Calu3 (cell line): ENCODE data around the gene GABBR1. TPM values are rescaled to one million over a fixed set of nuclear protein-coding genes. Genes with fewer than 3 reads are reported as not detected.

Experiments
- BruUV-seq: library from RNA; stranded (reverse); fragments of 400-500 nt; replicated peaks from 2 replicates; lab custom pipeline; 2021; lab: Mats Ljungman, UMichigan
- CTCF ChIA-PET: fragments of 300-600 bp; sonication (Branson Sonifier 250); formaldehyde crosslinking; loops from one replicate; lab custom pipeline; 2022; ENCODE audit warnings: antibody characterized with exemption; lab: Charles Lee
- DNase-seq: peaks from one replicate; pipeline ENCODE4 v3.0.0; 2022
- H3K27ac Mint-ChIP-seq: one replicate; pipeline ENCODE4 v1.8.0; 2022; ENCODE audit warnings: mixed read lengths; ENCODE audit not compliant: unreplicated experiment
- H3K27me3 Mint-ChIP-seq: one replicate; pipeline ENCODE4 v1.8.0; 2022; ENCODE audit warnings: mixed read lengths; ENCODE audit not compliant: unreplicated experiment
- H3K36me3 Mint-ChIP-seq: one replicate; pipeline ENCODE4 v1.8.0; 2022; ENCODE audit warnings: mild to moderate bottlenecking, moderate library complexity, mixed read lengths; ENCODE audit not compliant: insufficient read depth, unreplicated experiment
- H3K4me1 Mint-ChIP-seq: one replicate; pipeline ENCODE4 v1.8.0; 2022; ENCODE audit warnings: mild to moderate bottlenecking, low read depth, mixed read lengths; ENCODE audit not compliant: unreplicated experiment
- H3K4me3 Mint-ChIP-seq: one replicate; pipeline ENCODE4 v1.8.0; 2022; ENCODE audit warnings: mild to moderate bottlenecking, low read depth, moderate library complexity, mixed read lengths; ENCODE audit not compliant: unreplicated experiment
- H3K9me3 Mint-ChIP-seq: one replicate; pipeline ENCODE4 v1.8.0; 2022; ENCODE audit warnings: low read depth, mixed read lengths; ENCODE audit not compliant: unreplicated experiment
- CTCF ChIP-seq: fragments of 200-600 bp; IDR thresholded peaks from one replicate; pipeline ENCODE4 v1.8.0; 2022; ENCODE audit warnings: antibody characterized with exemption; ENCODE audit not compliant: unreplicated experiment
- intact Hi-C: fragments of 100-400 bp; cut with micrococcal nuclease; formaldehyde crosslinking; loops from one replicate; pipeline ENCODE4 v1.10.0; 2022; ENCODE audit not compliant: unreplicated experiment
- total RNA-seq: library from RNA; stranded (reverse); gene quantifications from 2 replicates; pipeline ENCODE4 v1.2.3, GENCODE V29; 2022

GABBR1 gene
- total RNA-seq, 1 experiment from 2014 or later = 42.2 TPM

DNA sequence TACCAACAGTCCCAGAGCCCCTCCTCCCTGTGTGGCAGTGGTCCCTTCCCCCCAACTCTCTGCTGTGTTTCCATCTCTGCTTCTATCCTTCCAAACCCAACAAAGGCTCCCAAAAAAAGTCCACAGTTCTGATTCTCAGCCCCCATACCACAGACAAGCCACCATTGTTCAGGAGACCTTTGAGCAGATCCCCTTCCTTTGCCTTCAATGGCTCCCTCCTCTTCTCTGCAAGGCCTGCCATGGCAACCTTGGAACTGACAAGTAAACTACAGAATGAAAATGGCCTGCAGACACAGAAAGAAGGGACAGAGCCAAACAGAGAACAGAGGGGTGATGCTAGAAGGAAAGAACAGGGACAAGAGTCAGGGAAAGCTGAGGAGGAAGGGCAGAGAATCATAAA, 24.9 kb downstream of the GABBR1 start:
- no peaks in the 10 kb centered on the region for H3K4me1 Mint-ChIP-seq
- no peak overlapping the region for H3K4me3 Mint-ChIP-seq
- H3K27me3 Mint-ChIP-seq = no peaks in the 10 kb centered on the region
- no TSS peak for BruUV-seq
- intact Hi-C loops = no loop called here
- TF ChIP-seq CTCF = no peak
- peaks cover 6% of the 10 kb centered on the region for H3K36me3 Mint-ChIP-seq
- CTCF ChIA-PET = no interaction called here
- H3K9me3 Mint-ChIP-seq = no peaks in the 10 kb centered on the region
- H3K27ac Mint-ChIP-seq = no peak overlapping the region
- DNase-seq = no peak

- peaks cover 6% of the 10 kb centered on the region for H3K36me3 Mint-ChIP-seq
- H3K9me3 Mint-ChIP-seq = no peaks in the 10 kb centered on the region
- H3K27ac Mint-ChIP-seq = no peak overlapping the region
- no peaks in the 10 kb centered on the region for H3K27me3 Mint-ChIP-seq
- BruUV-seq = no TSS peak
- no peaks in the 10 kb centered on the region for H3K4me1 Mint-ChIP-seq
- intact Hi-C loops = no loop called here
- TF ChIP-seq CTCF = no peak
- CTCF ChIA-PET = interaction anchor here (1.1 kb wide), 1 partner anchor 228 kb away, joined by 3 read pairs; no protein-coding TSS in a partner anchor
- no peak overlapping the region for H3K4me3 Mint-ChIP-seq
- DNase-seq = no peak
These were observed 29.1 kb downstream of the GABBR1 start for GRCh38 chr6:29603930-29604329.

DNA sequence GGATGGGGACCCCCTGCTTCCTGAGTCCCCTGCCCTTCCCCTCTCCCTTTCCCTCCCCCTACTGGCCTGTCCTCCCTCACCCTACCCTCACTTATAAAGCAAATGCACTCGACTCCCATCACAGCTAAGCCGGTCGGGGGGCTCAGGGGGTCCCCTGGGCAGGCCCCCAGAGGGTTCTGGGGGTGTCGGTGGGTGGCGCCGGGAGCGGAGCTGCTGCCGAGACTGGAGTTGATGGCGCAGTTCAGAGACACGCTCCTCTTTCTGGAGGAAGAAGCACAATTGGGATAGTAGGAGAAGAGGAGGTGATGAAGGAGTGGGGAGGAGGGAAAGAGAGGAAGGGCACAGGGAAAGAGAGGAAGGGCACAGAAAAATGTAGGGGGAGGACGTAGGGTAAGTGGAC, 29.5 kb downstream of the GABBR1 start:
- H3K36me3 Mint-ChIP-seq = peaks cover 6% of the 10 kb centered on the region
- TF ChIP-seq CTCF = no peak
- CTCF ChIA-PET = interaction anchor here (1.0 to 1.1 kb wide), 2 partner anchors 20 to 227 kb away, joined by 3 read pairs; no protein-coding TSS in a partner anchor

GRCh38 chr6:29602564-29603361, 30.2 kb downstream of the GABBR1 start:
- no peak overlapping the region for H3K4me3 Mint-ChIP-seq
- H3K27me3 Mint-ChIP-seq = no peaks in the 10 kb centered on the region
- CTCF ChIA-PET = interaction anchor here (1.0 to 1.1 kb wide), 3 partner anchors 19 to 226 kb away, joined by 3 read pairs; partner anchors contain the start of gene OR12D1
- BruUV-seq = no TSS peak
- H3K9me3 Mint-ChIP-seq = no peaks in the 10 kb centered on the region
- H3K4me1 Mint-ChIP-seq = no peaks in the 10 kb centered on the region
- H3K36me3 Mint-ChIP-seq = peaks cover 6% of the 10 kb centered on the region
- peak; percentile 42 for DNase-seq
- H3K27ac Mint-ChIP-seq = no peak overlapping the region
- intact Hi-C loops = no loop called here
- peak; percentile 19 for TF ChIP-seq CTCF

More for the DNA sequence above, 29.5 kb downstream of the GABBR1 start:
- no peaks in the 10 kb centered on the region for H3K27me3 Mint-ChIP-seq
- no peak for DNase-seq
- no peak overlapping the region for H3K27ac Mint-ChIP-seq
- no TSS peak for BruUV-seq
- no peaks in the 10 kb centered on the region for H3K9me3 Mint-ChIP-seq
- no peak overlapping the region for H3K4me3 Mint-ChIP-seq
- no peaks in the 10 kb centered on the region for H3K4me1 Mint-ChIP-seq
- intact Hi-C loops = no loop called here
